ENCODE measurements around the gene CFAP68. TPM values are rescaled to one million over a fixed set of nuclear protein-coding genes. Genes with fewer than 3 reads are reported as not detected.

CFAP68 gene
- total RNA-seq, 1 donor from 2014 or later: 22.8 TPM

- Mint-ChIP-seq H3K36me3 (ENCODE audit: low read depth) (no peaks in the 10 kb centered on the region), H3K9me3 (no peaks in the 10 kb centered on the region), H3K4me1 (peaks cover 17% of the 10 kb centered on the region), H3K4me3 (no peak overlapping the region), H3K27ac (ENCODE audit: unreplicated experiment) (peak overlapping the region; percentile 35), H3K27me3 (ENCODE audit: low read depth) (peaks cover 10% of the 10 kb centered on the region)
- TF ChIP-seq, protein P1, sequence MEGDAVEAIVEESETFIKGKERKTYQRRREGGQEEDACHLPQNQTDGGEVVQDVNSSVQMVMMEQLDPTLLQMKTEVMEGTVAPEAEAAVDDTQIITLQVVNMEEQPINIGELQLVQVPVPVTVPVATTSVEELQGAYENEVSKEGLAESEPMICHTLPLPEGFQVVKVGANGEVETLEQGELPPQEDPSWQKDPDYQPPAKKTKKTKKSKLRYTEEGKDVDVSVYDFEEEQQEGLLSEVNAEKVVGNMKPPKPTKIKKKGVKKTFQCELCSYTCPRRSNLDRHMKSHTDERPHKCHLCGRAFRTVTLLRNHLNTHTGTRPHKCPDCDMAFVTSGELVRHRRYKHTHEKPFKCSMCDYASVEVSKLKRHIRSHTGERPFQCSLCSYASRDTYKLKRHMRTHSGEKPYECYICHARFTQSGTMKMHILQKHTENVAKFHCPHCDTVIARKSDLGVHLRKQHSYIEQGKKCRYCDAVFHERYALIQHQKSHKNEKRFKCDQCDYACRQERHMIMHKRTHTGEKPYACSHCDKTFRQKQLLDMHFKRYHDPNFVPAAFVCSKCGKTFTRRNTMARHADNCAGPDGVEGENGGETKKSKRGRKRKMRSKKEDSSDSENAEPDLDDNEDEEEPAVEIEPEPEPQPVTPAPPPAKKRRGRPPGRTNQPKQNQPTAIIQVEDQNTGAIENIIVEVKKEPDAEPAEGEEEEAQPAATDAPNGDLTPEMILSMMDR (conservative IDR thresholded peaks at IDR 0.05): no peak
- no peak for DNase-seq (ENCODE audit: low read depth, low spot score)
Measured at GRCh38 chr11:111913031-111913861, 33.9 kb downstream of the CFAP68 start.

GRCh38 chr11:111913997-111914396 lies 34.7 kb downstream of the CFAP68 start:
- H3K27me3 Mint-ChIP-seq (ENCODE audit: low read depth): peaks cover 10% of the 10 kb centered on the region
- DNase-seq (ENCODE audit: low read depth, low spot score): no peak
- TF ChIP-seq, protein P1 (conservative IDR thresholded peaks at IDR 0.05): no peak
- H3K9me3 Mint-ChIP-seq: no peaks in the 10 kb centered on the region
- peak overlapping the region; percentile 75 for H3K27ac Mint-ChIP-seq (ENCODE audit: unreplicated experiment)
- H3K36me3 Mint-ChIP-seq (ENCODE audit: low read depth): no peaks in the 10 kb centered on the region
- no peak overlapping the region for H3K4me3 Mint-ChIP-seq
- H3K4me1 Mint-ChIP-seq: peaks cover 17% of the 10 kb centered on the region

DNA sequence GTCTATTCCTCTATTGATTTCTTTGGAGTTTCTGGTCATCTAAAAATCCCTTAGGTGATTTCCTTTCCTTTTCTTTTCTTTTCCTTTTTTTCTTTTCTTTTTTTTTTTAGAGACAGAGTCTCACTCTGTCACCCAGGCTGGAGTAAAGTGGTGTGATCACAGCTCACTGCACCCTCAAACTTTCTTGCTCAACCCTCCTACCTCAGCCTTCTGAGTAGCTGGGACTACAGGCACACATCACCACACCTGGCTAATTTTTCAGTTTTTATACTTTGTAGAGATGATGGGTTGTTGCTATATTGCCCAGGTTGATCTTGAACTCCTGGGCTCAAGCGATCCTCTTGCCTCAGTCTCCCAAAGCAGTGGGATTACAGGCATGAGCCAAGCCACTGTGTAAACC lies 37.4 kb downstream of the CFAP68 start:
- Mint-ChIP-seq H3K36me3 (ENCODE audit: low read depth) (no peaks in the 10 kb centered on the region), H3K9me3 (no peaks in the 10 kb centered on the region), H3K4me1 (peaks cover 12% of the 10 kb centered on the region), H3K27me3 (ENCODE audit: low read depth) (peaks cover 10% of the 10 kb centered on the region), H3K27ac (ENCODE audit: unreplicated experiment) (no peak overlapping the region), H3K4me3 (no peak overlapping the region)
- DNase-seq (ENCODE audit: low read depth, low spot score): no peak
- TF ChIP-seq, protein P1 (conservative IDR thresholded peaks at IDR 0.05): no peak

DNA sequence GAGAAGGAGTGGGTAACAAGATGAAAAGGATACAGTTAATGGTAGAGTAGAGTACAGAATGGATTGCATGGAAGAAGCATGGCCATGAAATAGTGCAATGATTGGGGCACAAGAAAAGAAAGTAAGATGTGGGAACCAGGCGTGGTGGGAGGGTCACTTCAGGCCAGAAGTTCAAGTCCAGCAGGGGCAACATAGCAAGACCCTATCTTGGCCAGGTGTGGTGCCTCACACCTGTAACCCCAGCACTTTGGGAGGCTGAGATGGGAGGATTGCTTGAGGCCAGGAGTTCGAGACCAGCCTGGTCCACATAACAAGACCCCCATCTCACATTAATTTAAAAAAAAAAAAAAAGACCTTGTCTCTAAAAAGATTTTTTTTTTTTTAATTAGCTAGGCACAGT lies 38.0 kb downstream of the CFAP68 start:
- Mint-ChIP-seq H3K4me1 (peaks cover 8% of the 10 kb centered on the region), H3K27me3 (ENCODE audit: low read depth) (peaks cover 10% of the 10 kb centered on the region), H3K27ac (ENCODE audit: unreplicated experiment) (no peak overlapping the region), H3K4me3 (no peak overlapping the region), H3K9me3 (no peaks in the 10 kb centered on the region), H3K36me3 (ENCODE audit: low read depth) (no peaks in the 10 kb centered on the region)
- TF ChIP-seq, protein P1 (conservative IDR thresholded peaks at IDR 0.05): no peak
- DNase-seq (ENCODE audit: low read depth, low spot score): no peak

DNA sequence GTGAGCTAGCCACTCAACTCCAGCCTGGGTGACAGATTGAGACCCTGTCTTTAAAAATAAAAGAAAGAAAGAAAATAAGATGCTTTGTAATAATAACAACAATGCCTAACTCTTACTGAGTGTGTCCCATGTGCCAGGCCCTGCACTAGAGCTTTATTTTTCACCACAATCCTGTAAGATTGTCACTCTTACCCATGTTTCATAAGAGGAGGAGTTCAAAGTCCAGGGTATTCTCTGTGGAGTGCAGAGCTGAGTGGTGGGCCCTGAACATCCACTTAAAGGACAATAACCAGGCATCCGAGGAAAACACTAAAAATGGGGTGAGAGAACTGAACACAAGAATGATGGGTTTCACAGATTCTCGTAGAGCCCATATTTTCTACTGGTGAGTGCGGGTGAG lies 38.4 kb downstream of the CFAP68 start:
- TF ChIP-seq, protein P1 (conservative IDR thresholded peaks at IDR 0.05): no peak
- Mint-ChIP-seq H3K36me3 (ENCODE audit: low read depth) (no peaks in the 10 kb centered on the region), H3K27me3 (ENCODE audit: low read depth) (peaks cover 10% of the 10 kb centered on the region), H3K9me3 (no peaks in the 10 kb centered on the region), H3K4me3 (no peak overlapping the region), H3K4me1 (peaks cover 8% of the 10 kb centered on the region), H3K27ac (ENCODE audit: unreplicated experiment) (no peak overlapping the region)
- DNase-seq (ENCODE audit: low read depth, low spot score): no peak

Measured in neural crest cell (in vitro differentiated cells).